Activated naive CD8-positive, alpha-beta T cell treated with anti-CD3 and anti-CD28 coated beads, Interleukin-2, amount 50 U/mL, for 24 hours (primary cell): ENCODE results near the gene GGN.
"Not testable (repeated sequence)": the region's sequence is repeated elsewhere in the genome, so short reads cannot be mapped to it uniquely, and the experiment has no call there.

Experiments used
- ATAC-seq: fragments of 150-1000 bp; cut with Tn5 transposase; one replicate; pipeline ENCODE4 v1.10.0; 2021
- DNase-seq: peaks from one replicate; pipeline ENCODE4 v3.0.0; 2021
- H3K27ac Mint-ChIP-seq: one replicate; pipeline ENCODE4 v1.8.0; 2021; ENCODE audit warnings: mild to moderate bottlenecking, mixed read lengths
- H3K27me3 Mint-ChIP-seq: one replicate; pipeline ENCODE4 v1.8.0; 2021; ENCODE audit warnings: mixed read lengths
- H3K36me3 Mint-ChIP-seq: one replicate; pipeline ENCODE4 v1.8.0; 2021; ENCODE audit warnings: low read depth, mixed read lengths
- H3K4me1 Mint-ChIP-seq: one replicate; pipeline ENCODE4 v1.8.0; 2021; ENCODE audit warnings: mixed read lengths
- H3K4me3 Mint-ChIP-seq: one replicate; pipeline ENCODE4 v1.8.0; 2021; ENCODE audit warnings: mild to moderate bottlenecking, moderate library complexity, mixed read lengths
- H3K9me3 Mint-ChIP-seq: one replicate; pipeline ENCODE4 v1.8.0; 2021; ENCODE audit warnings: mixed read lengths

The GGN gene, protein sequence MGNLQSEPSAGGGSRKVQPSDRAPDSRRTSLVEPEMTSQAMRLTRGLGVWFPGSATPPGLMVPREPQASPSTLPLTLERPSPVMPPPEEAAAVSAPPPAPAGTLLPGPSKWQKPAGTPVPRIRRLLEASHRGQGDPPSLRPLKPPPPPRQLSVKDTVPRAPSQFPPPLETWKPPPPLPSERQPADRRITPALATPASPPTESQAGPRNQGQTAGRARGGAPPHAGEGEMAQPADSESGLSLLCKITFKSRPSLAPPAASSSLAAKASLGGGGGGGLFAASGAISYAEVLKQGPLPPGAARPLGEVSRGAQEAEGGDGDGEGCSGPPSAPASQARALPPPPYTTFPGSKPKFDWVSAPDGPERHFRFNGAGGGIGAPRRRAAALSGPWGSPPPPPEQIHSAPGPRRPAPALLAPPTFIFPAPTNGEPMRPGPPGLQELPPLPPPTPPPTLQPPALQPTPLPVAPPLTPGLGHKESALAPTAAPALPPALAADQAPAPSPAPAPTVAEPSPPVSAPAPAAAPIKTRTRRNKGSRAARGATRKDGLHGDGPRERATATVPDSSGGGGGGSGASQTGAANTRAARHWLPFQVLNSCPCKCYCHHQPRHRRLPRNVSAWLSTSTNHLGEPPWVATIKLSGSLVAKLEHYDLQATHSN

GRCh38 chr19:38387550-38388348 lies at the start of gene GGN:
TSS of gene GGN (minus strand) at chr19:38388034. CDS start at chr19:38387261, 773 bp downstream.
- Mint-ChIP-seq H3K27me3 (peaks cover 28% of the 10 kb centered on the region), H3K36me3 (peaks cover 28% of the 10 kb centered on the region), H3K4me3 (peak within 1 kb of the TSS; percentile 79), H3K4me1 (peaks cover 20% of the 10 kb centered on the region), H3K9me3 (no peaks in the 10 kb centered on the region), H3K27ac (peak within 1 kb of the TSS; percentile 67)
- peak; percentile 62 for ATAC-seq
- DNase-seq, result peak; percentile 84

DNA sequence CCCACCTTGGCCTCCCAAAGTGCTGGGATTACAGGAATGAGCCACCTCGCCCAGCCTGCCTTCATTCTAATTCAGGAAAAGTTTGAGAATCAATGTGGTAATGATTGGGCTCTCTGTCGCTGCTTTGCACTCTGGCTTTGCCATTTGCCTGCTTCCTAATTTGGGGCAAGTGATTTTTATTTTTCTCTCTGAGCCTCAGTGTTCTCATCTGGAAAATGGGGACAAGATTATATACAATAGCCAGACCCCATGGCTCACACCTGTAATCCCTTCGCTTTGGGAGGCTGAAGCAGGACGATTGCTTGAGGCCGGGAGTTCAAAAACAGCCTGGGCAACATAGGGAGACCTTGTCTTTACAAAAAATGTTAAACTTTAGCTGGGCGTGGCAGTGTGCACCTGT lies 49.5 kb upstream of the GGN start:
- peaks cover 5% of the 10 kb centered on the region for H3K4me1 Mint-ChIP-seq
- ATAC-seq, result no peak
- peaks cover 27% of the 10 kb centered on the region for H3K27me3 Mint-ChIP-seq
- H3K36me3 Mint-ChIP-seq, result no peaks in the 10 kb centered on the region
- H3K27ac Mint-ChIP-seq, result no peak overlapping the region
- no peak overlapping the region for H3K4me3 Mint-ChIP-seq
- DNase-seq, result no peak
- no peaks in the 10 kb centered on the region for H3K9me3 Mint-ChIP-seq

DNA sequence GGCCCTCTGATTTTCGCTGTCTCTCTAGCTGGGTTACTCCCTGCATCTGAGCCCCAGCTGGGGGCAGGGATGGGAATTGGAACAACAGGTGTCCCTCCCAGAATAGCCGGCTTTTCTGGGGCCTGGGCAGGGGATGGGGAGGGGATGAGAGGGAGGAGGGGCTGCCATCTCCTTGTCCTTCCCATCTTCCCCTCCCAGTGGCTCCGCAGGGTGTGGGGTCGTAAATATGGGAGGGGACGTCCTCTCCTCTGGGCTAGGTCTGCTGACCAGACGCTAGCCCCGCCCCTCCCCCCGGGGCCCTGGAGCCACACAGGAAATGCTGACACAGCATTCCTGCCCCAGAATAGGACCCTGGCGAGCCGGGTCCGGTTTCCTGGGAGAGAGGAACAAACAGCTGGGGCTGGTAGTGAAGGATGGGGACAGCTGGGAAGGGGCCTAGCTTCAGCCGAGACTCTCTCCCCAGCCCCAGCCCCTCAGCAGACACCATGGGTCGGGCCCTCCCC lies 46.8 kb upstream of the GGN start:
- no peak overlapping the region for H3K27ac Mint-ChIP-seq
- DNase-seq (no peak), ATAC-seq (no peak)
- H3K9me3 Mint-ChIP-seq, result no peaks in the 10 kb centered on the region
- H3K36me3 Mint-ChIP-seq, result no peaks in the 10 kb centered on the region
- peaks cover 11% of the 10 kb centered on the region for H3K4me1 Mint-ChIP-seq
- H3K27me3 Mint-ChIP-seq, result peaks cover 21% of the 10 kb centered on the region
- no peak overlapping the region for H3K4me3 Mint-ChIP-seq

- peaks cover 24% of the 10 kb centered on the region for H3K4me1 Mint-ChIP-seq
- H3K36me3 Mint-ChIP-seq, result no peaks in the 10 kb centered on the region
- peaks cover 21% of the 10 kb centered on the region for H3K27me3 Mint-ChIP-seq
- ATAC-seq (peak; percentile 33), DNase-seq (peak; percentile 67)
- peak within 1 kb of the TSS; percentile 59 for H3K4me3 Mint-ChIP-seq
- no peaks in the 10 kb centered on the region for H3K9me3 Mint-ChIP-seq
- H3K27ac Mint-ChIP-seq, result no peak within 1 kb of the TSS
These were observed 45.5 kb upstream of the GGN start, which contains the start of gene RYR1 for GRCh38 chr19:38433268-38433733. TSS of gene RYR1 (plus strand) at chr19:38433691. CDS start at chr19:38433830, 139 bp downstream.

GRCh38 chr19:38430931-38431330 lies 43.1 kb upstream of the GGN start:
- no peak overlapping the region for H3K27ac Mint-ChIP-seq
- ATAC-seq (no peak), DNase-seq (no peak)
- H3K36me3 Mint-ChIP-seq, result no peaks in the 10 kb centered on the region
- peaks cover 42% of the 10 kb centered on the region for H3K4me1 Mint-ChIP-seq
- no peak overlapping the region for H3K4me3 Mint-ChIP-seq
- H3K9me3 Mint-ChIP-seq, result no peaks in the 10 kb centered on the region
- H3K27me3 Mint-ChIP-seq, result peaks cover 22% of the 10 kb centered on the region

GRCh38 chr19:38429811-38430156 lies 42.0 kb upstream of the GGN start:
- DNase-seq, result no peak
- Mint-ChIP-seq H3K27ac (peak overlapping the region; percentile 93), H3K4me3 (peak overlapping the region; percentile 38), H3K9me3 (no peaks in the 10 kb centered on the region), H3K36me3 (no peaks in the 10 kb centered on the region), H3K4me1 (peaks cover 44% of the 10 kb centered on the region), H3K27me3 (peaks cover 15% of the 10 kb centered on the region)
- no peak for ATAC-seq

DNA sequence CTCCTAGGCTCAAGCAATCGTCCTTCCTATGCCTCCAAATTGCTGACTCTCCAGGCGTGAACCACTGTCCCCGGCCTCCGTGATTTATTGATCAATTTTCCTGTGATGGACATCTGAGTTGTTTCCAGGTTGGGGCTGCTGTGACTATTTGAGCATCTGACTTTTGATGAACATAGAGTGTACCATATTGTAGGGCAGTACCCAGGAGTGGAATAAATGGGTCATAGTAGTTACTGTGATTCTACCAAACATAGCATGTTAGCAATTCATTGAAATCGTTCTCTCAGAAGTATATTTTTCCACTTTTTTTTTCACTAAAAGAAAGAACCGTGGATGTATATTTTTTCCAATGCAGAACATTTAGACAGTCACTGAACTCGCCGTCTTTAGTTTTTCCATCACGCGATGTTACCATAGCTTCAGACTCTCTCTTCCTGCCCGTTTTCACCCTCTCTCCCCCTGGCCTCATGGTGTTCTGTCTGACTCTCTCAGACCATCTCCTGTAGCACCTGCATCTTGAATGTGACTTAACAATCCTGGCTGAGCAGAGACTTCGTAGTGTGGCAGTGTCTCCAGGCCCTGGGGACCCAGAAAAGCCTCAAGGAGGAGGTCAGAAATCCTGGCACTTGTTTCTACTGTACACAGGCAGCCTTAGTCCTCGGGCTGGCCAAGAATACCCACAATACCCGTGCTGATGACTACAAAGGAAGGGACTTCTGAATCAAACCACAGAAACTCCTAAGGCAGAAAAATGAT lies 41.4 kb upstream of the GGN start:
- H3K9me3 Mint-ChIP-seq, result no peaks in the 10 kb centered on the region
- peaks cover 12% of the 10 kb centered on the region for H3K27me3 Mint-ChIP-seq
- peaks cover 42% of the 10 kb centered on the region for H3K4me1 Mint-ChIP-seq
- no peaks in the 10 kb centered on the region for H3K36me3 Mint-ChIP-seq
- H3K27ac Mint-ChIP-seq, result peak overlapping the region; percentile 93
- ATAC-seq (peak; percentile 76), DNase-seq (peak; percentile 27)
- H3K4me3 Mint-ChIP-seq, result peak overlapping the region; percentile 38

DNA sequence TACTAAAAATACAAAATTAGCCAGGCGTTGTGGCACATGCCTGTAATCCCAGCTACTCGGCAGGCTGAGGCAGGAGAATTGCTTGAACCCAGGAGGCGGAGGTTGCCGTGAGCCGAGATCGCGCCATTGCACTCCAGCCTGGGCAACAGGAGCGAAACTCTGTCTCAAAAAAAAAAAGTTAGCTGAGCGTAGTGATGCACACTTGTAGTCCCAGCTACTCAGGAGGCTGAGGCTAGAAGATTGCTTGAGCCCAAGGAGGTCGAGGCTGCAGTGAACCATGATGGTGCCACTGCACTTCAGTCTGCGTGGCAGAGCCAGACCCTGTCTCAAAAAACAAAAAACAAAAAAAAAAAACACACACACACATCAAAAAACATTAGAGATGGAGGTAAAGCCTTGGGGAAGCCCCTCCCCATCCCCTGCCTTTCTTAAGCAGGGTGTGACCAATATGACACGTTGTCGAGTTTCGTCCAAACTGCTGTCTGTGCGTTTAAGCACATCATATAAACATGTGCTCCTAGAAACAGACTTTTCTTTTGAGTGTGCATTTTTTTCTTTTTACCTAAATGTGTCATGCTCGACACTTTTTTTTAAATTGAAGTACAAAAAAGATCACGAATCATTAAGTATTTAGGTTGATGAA lies 39.3 kb upstream of the GGN start:
- H3K27me3 Mint-ChIP-seq, H3K9me3 Mint-ChIP-seq, H3K36me3 Mint-ChIP-seq: not testable (repeated sequence)
- Mint-ChIP-seq H3K4me1 (peaks cover 39% of the 10 kb centered on the region), H3K4me3 (peak overlapping the region; percentile 5), H3K27ac (peak overlapping the region; percentile 91)
- DNase-seq (peak; percentile 22), ATAC-seq (peak; percentile 58)

DNA sequence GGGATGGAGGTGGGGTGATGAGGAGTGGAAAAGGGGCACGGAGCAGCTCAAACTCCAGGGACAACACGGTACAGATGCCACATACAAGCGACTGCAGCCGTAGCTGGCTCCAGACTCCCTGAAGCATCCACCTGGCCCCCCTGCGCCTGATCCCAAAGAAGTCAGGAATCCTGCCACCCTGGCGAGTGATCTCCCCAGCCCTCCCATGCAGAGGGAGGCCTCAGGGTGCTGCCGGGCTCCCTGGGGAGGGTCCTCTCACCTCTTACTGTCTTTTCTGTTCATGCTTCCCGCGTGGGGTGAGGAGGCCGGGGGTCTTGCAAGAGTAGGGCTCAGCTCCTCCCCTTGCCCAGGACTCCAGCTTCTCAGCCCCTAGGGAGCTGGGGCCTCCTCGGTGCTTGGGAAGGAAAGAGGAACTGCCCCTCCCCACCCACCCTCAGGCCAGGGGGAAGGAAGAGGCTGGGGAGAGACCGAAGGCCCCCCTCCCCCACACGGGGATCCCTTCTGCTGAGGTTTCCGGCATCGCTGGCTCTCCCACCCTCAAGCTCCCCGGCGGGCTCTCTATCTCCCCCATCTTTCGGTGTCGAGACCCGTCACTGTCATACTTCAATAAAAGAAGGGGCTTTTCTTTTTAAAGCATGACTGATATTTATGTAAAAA lies 38.1 kb upstream of the GGN start, which contains the start of gene RASGRP4:
RASGRP4 (minus strand) TSS at position 410 of the 657 bp plus-strand sequence; CDS start at position 282, 128 bp downstream.
- peak within 1 kb of the TSS; percentile 57 for H3K4me3 Mint-ChIP-seq
- H3K36me3 Mint-ChIP-seq, result no peaks in the 10 kb centered on the region
- H3K27me3 Mint-ChIP-seq, result peaks cover 7% of the 10 kb centered on the region
- ATAC-seq (peak; percentile 30), DNase-seq (peak; percentile 63)
- no peaks in the 10 kb centered on the region for H3K9me3 Mint-ChIP-seq
- H3K4me1 Mint-ChIP-seq, result peaks cover 39% of the 10 kb centered on the region
- H3K27ac Mint-ChIP-seq, result peak within 1 kb of the TSS; percentile 39

GRCh38 chr19:38425222-38425809 lies 37.5 kb upstream of the GGN start:
- Mint-ChIP-seq H3K9me3 (no peaks in the 10 kb centered on the region), H3K27ac (no peak overlapping the region), H3K27me3 (peaks cover 7% of the 10 kb centered on the region), H3K36me3 (no peaks in the 10 kb centered on the region), H3K4me3 (peak overlapping the region; percentile 35), H3K4me1 (peaks cover 36% of the 10 kb centered on the region)
- ATAC-seq (no peak), DNase-seq (no peak)

DNA sequence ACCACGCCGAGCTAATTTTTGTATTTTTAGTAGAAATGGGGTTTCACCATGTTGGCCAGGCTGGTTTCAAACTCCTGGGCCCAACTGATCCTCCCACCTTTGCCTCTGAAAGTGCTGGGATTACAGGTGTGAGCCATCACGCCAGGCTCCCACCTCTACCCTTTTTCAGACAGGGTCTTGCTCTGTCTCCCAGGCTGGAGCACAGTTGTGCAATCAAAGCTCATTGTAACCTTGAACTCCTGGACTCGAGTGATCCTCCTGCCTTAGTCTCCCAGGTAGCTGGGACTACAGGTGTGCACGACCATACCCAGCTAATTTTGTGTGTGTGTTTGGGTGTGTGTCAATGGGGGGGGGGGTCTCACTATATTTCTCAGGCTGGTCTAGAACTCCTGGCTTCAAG lies 36.4 kb upstream of the GGN start:
- DNase-seq (no peak), ATAC-seq (no peak)
- Mint-ChIP-seq H3K27ac (no peak overlapping the region), H3K27me3 (peaks cover 7% of the 10 kb centered on the region), H3K9me3 (no peaks in the 10 kb centered on the region), H3K4me3 (no peak overlapping the region), H3K36me3 (no peaks in the 10 kb centered on the region), H3K4me1 (peaks cover 30% of the 10 kb centered on the region)

DNA sequence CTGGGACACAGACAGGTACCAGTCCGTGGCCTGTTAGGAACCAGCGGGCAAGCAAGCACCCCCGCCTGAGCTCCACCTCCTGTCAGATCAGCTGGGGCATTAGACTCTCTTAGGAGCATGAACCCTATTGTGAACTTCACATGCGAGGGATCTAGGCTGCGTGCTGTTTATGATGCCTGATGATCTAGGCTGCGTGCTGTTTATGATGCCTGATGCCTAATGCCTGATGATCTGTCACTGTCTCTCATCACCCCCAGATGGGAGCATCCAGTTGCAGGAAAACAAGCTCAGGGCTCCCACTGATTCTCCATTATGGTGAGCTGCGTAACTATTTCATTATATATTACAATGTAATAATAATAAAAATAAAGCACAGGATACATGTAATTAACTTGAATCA lies 34.6 kb upstream of the GGN start:
- DNase-seq, result no peak
- Mint-ChIP-seq H3K27ac (no peak overlapping the region), H3K27me3 (peaks cover 4% of the 10 kb centered on the region), H3K4me1 (peaks cover 25% of the 10 kb centered on the region), H3K4me3 (no peak overlapping the region), H3K9me3 (no peaks in the 10 kb centered on the region), H3K36me3 (no peaks in the 10 kb centered on the region)
- no peak for ATAC-seq

DNA sequence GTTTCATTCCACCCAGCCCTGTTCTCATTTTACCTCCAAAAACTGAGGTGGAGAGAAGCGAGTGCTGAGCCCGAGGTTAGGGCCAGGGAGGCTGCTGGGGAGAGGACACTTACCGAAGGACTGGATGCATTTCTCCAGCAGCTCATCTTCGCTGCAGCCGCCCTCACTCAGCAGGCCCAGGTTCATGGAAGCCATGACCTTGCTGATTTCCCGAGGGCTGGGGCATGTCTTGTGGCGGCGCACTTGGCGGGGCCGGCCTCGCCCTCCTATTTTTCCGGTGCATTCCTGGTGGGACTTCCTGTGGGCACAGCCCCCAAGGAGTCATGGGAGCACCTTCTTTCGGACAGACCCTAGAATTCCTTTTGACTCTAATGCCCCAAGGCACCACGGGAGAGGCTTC lies 34.0 kb upstream of the GGN start:
- H3K4me3 Mint-ChIP-seq, result no peak overlapping the region
- no peaks in the 10 kb centered on the region for H3K9me3 Mint-ChIP-seq
- no peak for ATAC-seq

More for the DNA sequence above, 34.0 kb upstream of the GGN start:
- H3K36me3 Mint-ChIP-seq, result no peaks in the 10 kb centered on the region
- peaks cover 4% of the 10 kb centered on the region for H3K27me3 Mint-ChIP-seq
- DNase-seq, result no peak
- H3K4me1 Mint-ChIP-seq, result peaks cover 25% of the 10 kb centered on the region
- no peak overlapping the region for H3K27ac Mint-ChIP-seq
